ENCODE results near the gene B4GAT1. TPM values are rescaled to one million over a fixed set of nuclear protein-coding genes. Genes with fewer than 3 reads are reported as not detected.

The B4GAT1 gene
- total and polyA plus RNA-seq, 2 of the 13 experiments (the other 11 are each of a cell fraction or from before 2014, with no cell fraction given), result 40.4 to 109 TPM

DNA sequence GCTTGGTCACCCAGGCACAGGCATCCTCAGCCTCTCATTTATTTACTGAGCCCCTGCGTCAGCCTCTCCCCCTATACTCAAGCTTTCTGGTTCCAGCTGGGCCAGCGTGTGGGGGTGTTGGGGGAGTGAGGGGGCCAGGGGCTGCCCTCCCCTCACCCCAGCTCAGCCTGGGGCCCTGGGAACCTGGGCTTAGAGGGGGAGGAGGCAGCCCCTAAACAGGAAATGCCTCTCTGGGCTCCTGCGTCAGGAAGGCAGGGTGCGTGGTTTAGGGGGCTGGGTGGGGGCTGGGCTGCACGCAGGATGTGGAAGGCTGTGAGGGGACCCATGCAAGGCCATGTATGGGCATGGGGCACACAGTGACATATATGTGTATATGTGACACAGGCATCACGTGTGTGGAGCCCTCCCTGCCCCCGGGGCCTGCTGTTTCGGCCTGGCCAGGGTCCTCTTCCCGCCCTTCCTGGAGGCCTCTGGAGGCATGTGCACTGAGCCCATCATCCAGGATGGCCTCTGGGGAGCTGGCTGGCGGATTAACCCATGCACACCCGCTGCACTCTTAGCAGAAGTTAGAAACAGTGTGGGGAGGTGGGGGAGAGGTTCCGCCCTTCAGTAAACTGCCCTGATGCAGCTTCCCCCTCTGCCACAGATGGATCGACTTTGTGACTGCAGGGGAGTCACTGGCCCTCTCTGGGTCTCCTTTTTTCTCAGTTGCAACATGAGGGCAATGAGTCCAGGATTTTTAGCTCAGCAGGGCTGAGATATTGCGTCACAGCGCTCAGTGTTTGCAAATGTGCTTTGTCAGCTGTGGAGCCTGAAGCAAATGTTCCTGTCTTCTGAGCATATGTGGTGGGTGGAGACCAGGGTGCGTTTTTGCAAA lies 29.5 kb downstream of the B4GAT1 start (continued):
- TF ChIP-seq ATF4 (CRISPR knock-in tag; IDR thresholded peaks at IDR 0.05), result peak in 1 of 2 experiments; percentile 82; a peak in 2 of 4 replicates
- no peak for TF ChIP-seq ZNF20 (CRISPR knock-in tag; IDR thresholded peaks at IDR 0.05)
- TF ChIP-seq ZNF331 (CRISPR knock-in tag; IDR thresholded peaks at IDR 0.05), result 0 out of 2 replicates have a peak, but pooled peaks have one; percentile 47
- 0 out of 2 replicates have a peak, but pooled peaks have one; percentile 21 for TF ChIP-seq FOXA3 (CRISPR knock-in tag; IDR thresholded peaks at IDR 0.05)
- no peak for TF ChIP-seq TERF1 (CRISPR knock-in tag; IDR thresholded peaks at IDR 0.05)
- TF ChIP-seq TRIM24 (CRISPR knock-in tag; IDR thresholded peaks at IDR 0.05), result no peak
- no peak for TF ChIP-seq POGZ (CRISPR knock-in tag; IDR thresholded peaks at IDR 0.05)
- 0 out of 2 replicates have a peak, but pooled peaks have one; percentile 12 for TF ChIP-seq SP4 (CRISPR knock-in tag; IDR thresholded peaks at IDR 0.05)
- TF ChIP-seq ZNF646 (CRISPR knock-in tag; IDR thresholded peaks at IDR 0.05), result no peak
- TF ChIP-seq, protein P1, sequence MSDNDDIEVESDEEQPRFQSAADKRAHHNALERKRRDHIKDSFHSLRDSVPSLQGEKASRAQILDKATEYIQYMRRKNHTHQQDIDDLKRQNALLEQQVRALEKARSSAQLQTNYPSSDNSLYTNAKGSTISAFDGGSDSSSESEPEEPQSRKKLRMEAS (IDR thresholded peaks at IDR 0.05), result peak; percentile 71
- no peak for TF ChIP-seq CREBL2 (CRISPR knock-in tag; IDR thresholded peaks at IDR 0.05; ENCODE audit: borderline replicate concordance)
- TF ChIP-seq KLF11 (CRISPR knock-in tag; IDR thresholded peaks at IDR 0.05), result no peak
- TF ChIP-seq CREB1 (IDR thresholded peaks at IDR 0.05), result peak; percentile 52; the same call in 1 of the 2 replicates
- TF ChIP-seq CREB1 (CRISPR knock-in tag; IDR thresholded peaks at IDR 0.05), result peak; percentile 70
- TF ChIP-seq FLYWCH1 (CRISPR knock-in tag; IDR thresholded peaks at IDR 0.05), result no peak
- no peak for TF ChIP-seq ZBTB42 (CRISPR knock-in tag; IDR thresholded peaks at IDR 0.05)
- TF ChIP-seq ZNF430 (CRISPR knock-in tag; IDR thresholded peaks at IDR 0.05), result 0 out of 2 replicates have a peak, but pooled peaks have one; percentile 38
- TF ChIP-seq ZNF572 (CRISPR knock-in tag; IDR thresholded peaks at IDR 0.05), result peak; percentile 64; the same call in 1 of the 2 replicates
- TF ChIP-seq ZNF207 (IDR thresholded peaks at IDR 0.05; ENCODE audit: borderline replicate concordance), result no peak
- no peak for TF ChIP-seq PBX2 (CRISPR knock-in tag; IDR thresholded peaks at IDR 0.05)
